DMS153 treated with DMSO at 0.1 percent for 48 hours (cell line): ENCODE results near the gene HERC4.

Experiments used
- DNase-seq: peaks from one replicate; lab custom pipeline; 2025; ENCODE audit not compliant: unreplicated experiment; lab: John Stamatoyannopoulos, UW

The HERC4 gene

GRCh38 chr10:68074775-68075549 lies at the start of gene HERC4:
TSS of gene HERC4 (minus strand) at chr10:68075283. CDS start at chr10:68073108, 2,175 bp downstream.
- peak; percentile 68 for DNase-seq

- no peak for DNase-seq
Observed at GRCh38 chr10:68124718-68125117, 49.6 kb upstream of the HERC4 start.

GRCh38 chr10:68121852-68122251 lies 46.8 kb upstream of the HERC4 start:
- DNase-seq: no peak

- no peak for DNase-seq
Observed at GRCh38 chr10:68121020-68121743, 46.1 kb upstream of the HERC4 start.

GRCh38 chr10:68118657-68119056 lies 43.6 kb upstream of the HERC4 start:
- DNase-seq: no peak

GRCh38 chr10:68112837-68113236 lies 37.8 kb upstream of the HERC4 start:
- DNase-seq: no peak

GRCh38 chr10:68111584-68111983 lies 36.5 kb upstream of the HERC4 start:
- no peak for DNase-seq

- DNase-seq: no peak
Observed at GRCh38 chr10:68110027-68110426, 34.9 kb upstream of the HERC4 start.

- DNase-seq: no peak
Observed at GRCh38 chr10:68109331-68109730, 34.2 kb upstream of the HERC4 start, which contains the start of gene MYPN. TSS of gene MYPN (plus strand) at chr10:68109488. CDS start at chr10:68121439, 11,951 bp downstream.

- no peak for DNase-seq
Observed at GRCh38 chr10:68108653-68109052, 33.6 kb upstream of the HERC4 start.

GRCh38 chr10:68108051-68108450 lies 33.0 kb upstream of the HERC4 start:
- DNase-seq: no peak

GRCh38 chr10:68107651-68108050 lies 32.6 kb upstream of the HERC4 start:
- no peak for DNase-seq

- no peak for DNase-seq
Observed at GRCh38 chr10:68106656-68107055, 31.6 kb upstream of the HERC4 start.

GRCh38 chr10:68105820-68106219 lies 30.7 kb upstream of the HERC4 start:
- no peak for DNase-seq

- no peak for DNase-seq
Observed at GRCh38 chr10:68103901-68104300, 28.8 kb upstream of the HERC4 start.

- DNase-seq: no peak
Observed at GRCh38 chr10:68103261-68103878, 28.3 kb upstream of the HERC4 start.

- DNase-seq: no peak
Observed at GRCh38 chr10:68101066-68101465, 26.0 kb upstream of the HERC4 start.

- no peak for DNase-seq
Observed at GRCh38 chr10:68099736-68100135, 24.7 kb upstream of the HERC4 start.

GRCh38 chr10:68096913-68097516 lies 21.9 kb upstream of the HERC4 start:
- no peak for DNase-seq

GRCh38 chr10:68095153-68095552 lies 20.1 kb upstream of the HERC4 start:
- DNase-seq: no peak

- DNase-seq: no peak
Observed at GRCh38 chr10:68092512-68092911, 17.4 kb upstream of the HERC4 start.
